Activated CD4-positive, alpha-beta T cell treated with anti-CD3 and anti-CD28 coated beads, Interleukin-2, amount 10 ng/mL, durations not matched to agents 7 days and 5 days (primary cell): ENCODE results near the gene CRABP2. TPM values are rescaled to one million over a fixed set of nuclear protein-coding genes. Genes with fewer than 3 reads are reported as not detected.

Experiments used
- CTCF ChIA-PET: fragments of 350-600 bp; sonication (Branson Sonifier 250); formaldehyde crosslinking; loops from one replicate; lab custom pipeline; 2021; ENCODE audit warnings: antibody characterized with exemption; lab: Charles Lee
- POLR2A ChIA-PET: fragments of 350-600 bp; sonication (Branson Sonifier 250); formaldehyde crosslinking; loops from one replicate; lab custom pipeline; 2021; ENCODE audit warnings: antibody characterized with exemption; lab: Charles Lee
- DNase-seq: peaks from one replicate; pipeline ENCODE4 v3.0.0-alpha.2; 2020
- H3K27ac Mint-ChIP-seq: one replicate; pipeline ENCODE4 v1.8.0; 2021; ENCODE audit warnings: mild to moderate bottlenecking, moderate library complexity, mixed read lengths
- H3K27me3 Mint-ChIP-seq: one replicate; pipeline ENCODE4 v1.8.0; 2021; ENCODE audit warnings: mixed read lengths
- H3K36me3 Mint-ChIP-seq: one replicate; pipeline ENCODE4 v1.8.0; 2021; ENCODE audit warnings: low read depth, mixed read lengths
- H3K4me1 Mint-ChIP-seq: one replicate; pipeline ENCODE4 v1.8.0; 2021; ENCODE audit warnings: mixed read lengths
- H3K4me3 Mint-ChIP-seq: one replicate; pipeline ENCODE4 v1.8.0; 2021; ENCODE audit warnings: mild to moderate bottlenecking, moderate library complexity, mixed read lengths
- H3K9me3 Mint-ChIP-seq: one replicate; pipeline ENCODE4 v1.8.0; 2021; ENCODE audit warnings: mixed read lengths
- total RNA-seq, 2 experiments: library from RNA; stranded (reverse); gene quantifications; one replicate each; pipeline ENCODE4 v1.2.3, GENCODE V29; 2021

Gene CRABP2
- total RNA-seq, 2 experiments from 2014 or later: 0.77 to 1.1 TPM

DNA sequence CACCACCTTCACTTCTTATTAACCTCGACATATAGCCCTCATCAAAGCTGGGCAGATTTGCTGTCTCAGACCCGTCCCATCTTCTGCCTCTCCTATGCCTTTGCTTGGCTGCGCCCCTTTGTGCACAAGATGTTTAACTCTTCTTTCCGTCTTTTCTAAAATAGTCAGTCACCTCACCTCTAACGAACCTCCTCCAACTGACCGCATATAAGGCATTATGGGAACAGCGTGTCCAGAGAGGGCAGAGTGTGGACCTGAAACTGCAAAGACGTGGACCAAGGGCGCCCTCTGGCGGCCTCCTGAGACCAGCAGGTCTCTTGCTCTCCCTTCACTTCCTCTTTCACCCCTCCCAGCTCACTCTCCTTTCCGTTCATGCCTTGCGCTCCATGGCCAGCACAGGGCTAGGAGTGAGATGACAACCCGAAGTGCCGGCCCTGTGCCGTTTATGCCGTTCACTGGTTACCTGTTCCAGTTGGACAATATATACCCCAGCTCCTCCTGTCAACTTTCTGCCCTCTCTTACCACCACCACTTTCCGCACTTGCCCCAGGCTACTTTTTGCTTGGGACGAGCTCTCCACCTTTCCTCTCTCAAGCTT is 20.4 kb upstream of the CRABP2 start:
- no peak overlapping the region for H3K4me3 Mint-ChIP-seq
- no peak overlapping the region for H3K27ac Mint-ChIP-seq
- no peaks in the 10 kb centered on the region for H3K9me3 Mint-ChIP-seq
- peaks cover 32% of the 10 kb centered on the region for H3K4me1 Mint-ChIP-seq
- peaks cover 31% of the 10 kb centered on the region for H3K36me3 Mint-ChIP-seq
- H3K27me3 Mint-ChIP-seq: no peaks in the 10 kb centered on the region
- ChIA-PET POLR2A (interaction anchor here (0.9 kb wide), 1 partner anchor 37 kb away, joined by 4 read pairs; no protein-coding TSS in a partner anchor), CTCF (interaction anchor here (0.5 to 7.4 kb wide), 66 partner anchors 9 to 282 kb away, joined by 3 to 106 read pairs (median 5); partner anchors contain the start of genes CRABP2, HDGF, INSRR and MRPL24)
- peak; percentile 85 for DNase-seq

DNA sequence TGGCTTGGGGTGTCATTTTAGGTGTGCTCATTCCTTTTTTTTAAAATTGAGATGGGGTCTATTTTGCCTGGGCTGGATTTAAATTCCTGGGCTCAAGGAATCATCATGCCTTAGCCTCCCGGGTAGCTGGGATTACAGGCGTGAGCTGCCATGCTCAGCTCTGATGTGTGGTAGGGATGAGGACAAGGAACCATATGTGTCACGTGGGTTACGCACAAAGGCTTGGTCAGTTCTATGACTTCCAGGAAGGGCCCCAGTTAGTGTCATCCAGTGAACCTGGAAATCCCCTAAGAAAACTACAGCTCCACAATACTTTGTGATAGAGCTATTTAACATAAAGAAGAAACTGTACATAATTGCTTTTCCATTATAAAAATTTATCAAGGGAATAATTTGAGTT is 16.2 kb upstream of the CRABP2 start:
- ChIA-PET CTCF (interaction anchor here (0.6 to 7.3 kb wide), 5 partner anchors 11 to 139 kb away, joined by 3 to 35 read pairs (median 7); partner anchors contain the start of gene NTRK1), POLR2A (interaction anchor here (0.8 kb wide), 1 partner anchor 11 kb away, joined by 3 read pairs; no protein-coding TSS in a partner anchor)
- no peak overlapping the region for H3K27ac Mint-ChIP-seq
- no peak overlapping the region for H3K4me3 Mint-ChIP-seq
- H3K4me1 Mint-ChIP-seq: peaks cover 20% of the 10 kb centered on the region
- peaks cover 33% of the 10 kb centered on the region for H3K36me3 Mint-ChIP-seq
- no peaks in the 10 kb centered on the region for H3K27me3 Mint-ChIP-seq
- no peak for DNase-seq
- no peaks in the 10 kb centered on the region for H3K9me3 Mint-ChIP-seq

DNA sequence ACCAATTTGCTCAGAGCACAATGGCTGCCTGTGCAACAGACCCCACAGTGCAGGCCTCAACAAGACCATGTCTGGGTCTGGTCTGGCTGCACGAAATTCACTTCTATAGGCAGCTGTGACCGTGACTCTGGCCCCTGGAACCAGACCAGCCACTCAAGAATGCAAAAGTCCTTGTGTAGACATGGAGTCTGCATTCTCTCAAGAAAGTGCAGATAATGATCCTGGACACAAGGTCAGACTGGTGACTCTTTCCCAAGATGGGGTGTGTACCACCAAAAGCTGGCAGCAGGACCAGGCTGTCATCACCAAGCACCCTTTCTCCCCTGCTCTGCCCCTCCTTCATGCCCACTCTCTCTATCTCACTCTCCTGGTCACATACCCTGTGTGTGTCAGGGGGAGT is 15.7 kb upstream of the CRABP2 start:
- H3K27ac Mint-ChIP-seq: no peak overlapping the region
- ChIA-PET CTCF (interaction anchor here (1.2 to 7.3 kb wide), 5 partner anchors 10 to 139 kb away, joined by 4 to 35 read pairs (median 7); partner anchors contain the start of gene NTRK1), POLR2A (no interaction called here)
- H3K27me3 Mint-ChIP-seq: no peaks in the 10 kb centered on the region
- H3K36me3 Mint-ChIP-seq: peaks cover 33% of the 10 kb centered on the region
- no peak for DNase-seq
- H3K4me1 Mint-ChIP-seq: peaks cover 20% of the 10 kb centered on the region
- H3K9me3 Mint-ChIP-seq: no peaks in the 10 kb centered on the region
- H3K4me3 Mint-ChIP-seq: no peak overlapping the region

DNA sequence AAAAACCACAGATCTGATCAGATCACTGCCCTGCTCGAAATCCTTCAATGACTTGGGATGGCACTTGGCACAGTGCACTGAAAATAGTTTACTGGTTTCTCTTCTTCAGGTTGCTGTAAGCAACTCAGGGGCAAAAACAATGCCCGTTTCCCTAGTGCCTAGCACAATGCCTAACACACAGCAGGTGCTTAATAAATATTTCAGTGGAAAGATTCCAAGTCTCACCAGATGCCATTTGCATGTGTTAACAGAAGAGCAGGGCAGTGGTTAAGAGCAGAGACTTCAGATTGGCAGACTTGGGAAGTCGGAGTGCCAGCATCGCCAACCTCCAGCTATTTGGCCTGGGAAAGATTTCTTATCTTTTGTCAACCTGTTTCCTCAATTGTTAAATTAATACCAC is 12.0 kb upstream of the CRABP2 start:
- H3K36me3 Mint-ChIP-seq: peaks cover 23% of the 10 kb centered on the region
- CTCF ChIA-PET: interaction anchor here (1.2 to 9.6 kb wide), 4 partner anchors 9 to 33 kb away, joined by 4 to 92 read pairs (median 28); partner anchors contain the start of genes CRABP2, ISG20L2 and METTL25B
- no peak overlapping the region for H3K4me3 Mint-ChIP-seq
- H3K9me3 Mint-ChIP-seq: no peaks in the 10 kb centered on the region
- POLR2A ChIA-PET: no interaction called here
- DNase-seq: no peak
- H3K4me1 Mint-ChIP-seq: peaks cover 2% of the 10 kb centered on the region
- no peaks in the 10 kb centered on the region for H3K27me3 Mint-ChIP-seq
- no peak overlapping the region for H3K27ac Mint-ChIP-seq

DNA sequence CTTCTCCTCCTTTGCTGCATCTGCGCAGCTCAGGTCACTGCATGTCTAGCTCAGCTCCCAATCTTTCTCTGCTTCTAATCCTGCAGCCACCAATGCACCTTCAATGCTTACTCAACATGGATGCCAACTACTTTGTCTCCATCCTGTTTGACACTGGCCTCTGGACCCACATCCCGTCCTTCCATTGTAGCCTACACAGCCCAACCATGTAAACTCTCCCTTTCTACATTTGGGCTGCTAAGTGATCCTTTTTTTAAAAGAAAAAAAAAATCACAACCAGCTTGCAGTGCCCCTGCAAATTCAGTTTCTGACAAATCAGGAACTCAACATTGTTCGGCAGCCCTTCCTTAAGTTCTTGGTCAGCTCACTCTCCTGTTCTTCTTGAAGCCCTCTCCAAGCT is 9.4 kb upstream of the CRABP2 start:
- H3K9me3 Mint-ChIP-seq: no peaks in the 10 kb centered on the region
- no peaks in the 10 kb centered on the region for H3K4me1 Mint-ChIP-seq
- no peak overlapping the region for H3K27ac Mint-ChIP-seq
- DNase-seq: no peak
- H3K27me3 Mint-ChIP-seq: no peaks in the 10 kb centered on the region
- no peak overlapping the region for H3K4me3 Mint-ChIP-seq
- H3K36me3 Mint-ChIP-seq: peaks cover 9% of the 10 kb centered on the region
- ChIA-PET POLR2A (no interaction called here), CTCF (interaction anchor here (0.5 to 9.6 kb wide), 6 partner anchors 9 to 148 kb away, joined by 3 to 92 read pairs (median 6); partner anchors contain the start of genes CRABP2, ISG20L2 and METTL25B)

DNA sequence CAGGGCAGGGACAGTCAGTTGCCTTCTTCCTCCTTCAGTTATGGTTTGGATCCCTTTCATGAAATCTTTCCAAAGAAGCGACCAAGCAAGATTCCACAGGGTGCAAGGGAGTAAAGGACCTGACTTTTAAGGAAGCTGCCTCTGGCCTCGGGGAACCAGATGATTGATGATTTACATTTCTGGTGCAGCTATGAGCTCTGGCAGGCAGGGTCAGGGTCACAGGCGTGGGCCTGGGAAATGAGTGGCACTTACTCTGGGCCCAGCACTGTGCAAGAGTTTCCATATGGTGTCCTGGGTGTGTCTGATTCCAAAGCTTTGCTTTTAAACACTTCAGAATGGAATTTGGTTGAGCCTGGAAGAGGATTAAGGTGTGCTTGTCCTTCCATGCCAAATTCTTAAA is 7.2 kb upstream of the CRABP2 start:
- H3K4me3 Mint-ChIP-seq: no peak overlapping the region
- ChIA-PET POLR2A (no interaction called here), CTCF (interaction anchor here (0.7 to 9.6 kb wide), 6 partner anchors 9 to 87 kb away, joined by 3 to 92 read pairs (median 3); partner anchors contain the start of genes ISG20L2 and METTL25B)
- DNase-seq: no peak
- no peaks in the 10 kb centered on the region for H3K9me3 Mint-ChIP-seq
- H3K4me1 Mint-ChIP-seq: peaks cover under 1% of the 10 kb centered on the region
- no peak overlapping the region for H3K27ac Mint-ChIP-seq
- H3K27me3 Mint-ChIP-seq: peaks cover under 1% of the 10 kb centered on the region
- peaks cover 9% of the 10 kb centered on the region for H3K36me3 Mint-ChIP-seq

DNA sequence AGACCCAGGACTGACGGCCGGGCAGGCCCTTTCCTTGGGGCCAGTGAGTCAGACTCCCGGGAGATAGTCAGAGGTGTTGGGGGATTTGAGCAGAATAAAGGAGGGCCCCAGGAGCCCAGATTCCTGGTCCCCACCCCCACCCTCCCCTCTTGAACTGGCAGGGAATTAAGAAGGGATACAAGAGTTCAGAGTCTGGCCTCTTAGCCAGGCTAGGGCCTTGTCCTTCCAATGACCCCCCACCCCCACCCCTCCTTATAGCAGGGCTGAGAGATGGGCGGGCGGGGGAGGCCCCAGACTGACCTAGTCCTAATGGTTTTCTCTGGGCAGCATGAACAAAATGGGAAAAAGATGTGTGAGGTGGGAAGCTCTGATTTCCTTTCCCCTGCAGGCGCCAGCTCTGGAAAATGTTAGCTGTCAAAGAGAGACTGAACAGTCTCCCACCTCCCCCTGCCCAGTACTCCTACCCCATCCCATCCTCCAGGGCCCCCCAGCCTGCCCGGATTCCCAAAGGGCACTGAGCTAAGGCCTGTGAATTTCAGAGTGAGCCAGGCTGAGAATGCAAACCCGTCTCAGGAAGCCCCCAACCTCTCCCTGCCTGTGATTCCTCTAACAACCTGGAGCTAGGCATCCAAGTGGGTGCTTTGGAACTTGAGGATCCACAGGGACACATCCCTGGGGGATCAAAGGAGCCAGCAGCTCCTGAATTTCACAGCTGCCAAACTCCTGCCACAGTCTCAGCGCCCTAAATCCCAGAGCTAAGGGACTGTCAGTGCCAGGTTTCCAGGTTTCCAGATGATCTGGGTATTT is 5.8 kb upstream of the CRABP2 start:
- H3K27me3 Mint-ChIP-seq: peaks cover 9% of the 10 kb centered on the region
- CTCF ChIA-PET: interaction anchor here (0.7 to 9.6 kb wide), 9 partner anchors 8 to 179 kb away, joined by 3 to 92 read pairs (median 5); partner anchors contain the start of genes ISG20L2 and METTL25B
- no peaks in the 10 kb centered on the region for H3K9me3 Mint-ChIP-seq
- peaks cover 5% of the 10 kb centered on the region for H3K36me3 Mint-ChIP-seq
- H3K27ac Mint-ChIP-seq: no peak overlapping the region
- POLR2A ChIA-PET: interaction anchor here (0.6 to 0.8 kb wide), 3 partner anchors 11 to 89 kb away, joined by 3 read pairs; partner anchors contain the start of genes ISG20L2 and METTL25B
- DNase-seq: no peak
- H3K4me1 Mint-ChIP-seq: peaks cover 11% of the 10 kb centered on the region
- H3K4me3 Mint-ChIP-seq: no peak overlapping the region

DNA sequence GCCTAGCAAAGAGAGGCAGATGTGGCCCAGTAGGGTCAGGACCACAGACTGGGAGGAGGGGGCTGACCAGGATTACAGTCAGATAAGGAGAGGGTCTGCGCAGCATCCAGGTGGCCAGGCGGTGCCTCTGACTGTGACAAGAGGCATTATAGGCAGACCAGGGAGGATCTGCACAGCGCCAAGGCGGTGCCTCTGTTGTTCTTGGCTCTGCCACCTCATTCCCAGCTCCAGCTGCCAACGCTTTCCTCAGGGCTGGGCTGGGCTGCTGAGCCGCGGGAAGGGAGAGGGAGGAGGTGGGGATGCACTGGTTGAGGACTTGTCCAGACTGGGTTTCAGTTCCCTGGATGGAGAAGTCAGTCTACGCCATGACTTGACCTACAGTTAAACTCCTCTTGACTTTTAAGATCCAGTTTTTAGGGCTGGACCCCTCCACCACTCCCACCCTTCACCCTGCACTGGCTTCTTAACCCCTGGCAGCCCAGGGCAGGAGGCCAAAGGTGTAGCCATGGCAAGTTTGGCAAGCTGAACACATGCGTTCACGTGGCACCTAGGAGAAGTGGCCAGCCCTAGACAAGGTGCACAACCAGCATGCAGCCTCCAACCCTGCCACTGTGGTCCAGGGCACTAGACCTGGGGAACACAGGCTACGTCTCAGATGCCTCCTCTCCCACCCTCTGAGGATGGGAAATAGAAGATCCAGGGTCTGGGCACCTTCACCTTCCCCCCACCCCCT is 4.5 kb upstream of the CRABP2 start:
- DNase-seq: no peak
- Mint-ChIP-seq H3K36me3 (peaks cover 3% of the 10 kb centered on the region), H3K9me3 (no peaks in the 10 kb centered on the region), H3K27me3 (peaks cover 20% of the 10 kb centered on the region), H3K27ac (no peak overlapping the region), H3K4me3 (no peak overlapping the region), H3K4me1 (peaks cover 21% of the 10 kb centered on the region)
- ChIA-PET CTCF (interaction anchor here (2.4 to 9.6 kb wide), 5 partner anchors 11 to 20 kb away, joined by 8 to 92 read pairs (median 56); partner anchors contain the start of genes ISG20L2 and METTL25B), POLR2A (no interaction called here)

DNA sequence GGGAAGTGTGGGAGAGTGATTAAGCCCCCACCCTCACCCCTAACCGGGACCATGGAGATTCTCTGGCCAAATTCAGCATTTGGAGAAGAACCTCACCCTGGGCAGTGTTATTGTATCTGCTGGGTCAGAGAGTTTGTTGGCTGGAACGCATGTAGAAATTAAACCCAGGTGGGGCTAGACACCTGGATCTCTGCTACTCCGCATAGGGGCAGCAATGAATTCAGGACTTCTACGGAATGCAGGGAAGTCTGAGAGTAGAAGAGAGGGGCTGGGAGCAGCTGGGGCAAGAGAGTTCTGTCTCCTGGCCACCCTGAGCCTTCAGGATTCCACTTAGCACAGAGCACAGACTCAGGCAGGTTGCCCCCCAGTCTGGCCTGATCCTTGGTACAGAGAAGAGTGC is 3.6 kb upstream of the CRABP2 start:
- Mint-ChIP-seq H3K4me3 (no peak overlapping the region), H3K27me3 (peaks cover 27% of the 10 kb centered on the region), H3K36me3 (peaks cover 5% of the 10 kb centered on the region), H3K9me3 (no peaks in the 10 kb centered on the region), H3K4me1 (peaks cover 25% of the 10 kb centered on the region), H3K27ac (no peak overlapping the region)
- ChIA-PET POLR2A (no interaction called here), CTCF (interaction anchor here (3.9 to 6.7 kb wide), 3 partner anchors 17 to 48 kb away, joined by 25 to 63 read pairs (median 56); no protein-coding TSS in a partner anchor)
- no peak for DNase-seq

DNA sequence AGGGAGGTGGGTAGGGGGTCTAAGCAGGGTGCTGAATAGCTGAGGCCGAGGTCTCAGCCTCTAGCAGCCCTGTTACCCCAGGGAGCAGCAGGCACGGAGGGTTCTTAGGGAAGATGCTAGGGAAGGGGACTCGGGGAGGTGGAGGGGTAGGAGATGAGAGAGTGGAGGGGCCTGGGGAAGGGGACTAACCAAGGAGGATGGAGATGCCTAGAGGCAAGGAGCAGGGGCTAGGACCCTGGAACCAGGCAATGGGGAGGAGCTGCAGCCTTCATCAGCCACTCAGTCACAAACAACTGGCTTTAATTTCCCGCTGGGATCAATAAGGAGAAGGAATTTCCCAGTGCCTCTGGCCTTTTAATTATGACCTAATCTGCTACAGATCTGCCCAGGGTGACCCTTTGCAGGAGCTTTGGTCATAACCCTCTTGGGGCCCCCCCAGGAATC is 2.9 kb upstream of the CRABP2 start:
- Mint-ChIP-seq H3K27me3 (peaks cover 35% of the 10 kb centered on the region), H3K9me3 (no peaks in the 10 kb centered on the region), H3K4me3 (no peak overlapping the region), H3K36me3 (peaks cover 5% of the 10 kb centered on the region), H3K4me1 (peaks cover 25% of the 10 kb centered on the region), H3K27ac (no peak overlapping the region)
- CTCF ChIA-PET: interaction anchor here (1.0 to 6.7 kb wide), 4 partner anchors 18 to 152 kb away, joined by 4 to 63 read pairs (median 40); no protein-coding TSS in a partner anchor
- POLR2A ChIA-PET: no interaction called here
- no peak for DNase-seq

DNA sequence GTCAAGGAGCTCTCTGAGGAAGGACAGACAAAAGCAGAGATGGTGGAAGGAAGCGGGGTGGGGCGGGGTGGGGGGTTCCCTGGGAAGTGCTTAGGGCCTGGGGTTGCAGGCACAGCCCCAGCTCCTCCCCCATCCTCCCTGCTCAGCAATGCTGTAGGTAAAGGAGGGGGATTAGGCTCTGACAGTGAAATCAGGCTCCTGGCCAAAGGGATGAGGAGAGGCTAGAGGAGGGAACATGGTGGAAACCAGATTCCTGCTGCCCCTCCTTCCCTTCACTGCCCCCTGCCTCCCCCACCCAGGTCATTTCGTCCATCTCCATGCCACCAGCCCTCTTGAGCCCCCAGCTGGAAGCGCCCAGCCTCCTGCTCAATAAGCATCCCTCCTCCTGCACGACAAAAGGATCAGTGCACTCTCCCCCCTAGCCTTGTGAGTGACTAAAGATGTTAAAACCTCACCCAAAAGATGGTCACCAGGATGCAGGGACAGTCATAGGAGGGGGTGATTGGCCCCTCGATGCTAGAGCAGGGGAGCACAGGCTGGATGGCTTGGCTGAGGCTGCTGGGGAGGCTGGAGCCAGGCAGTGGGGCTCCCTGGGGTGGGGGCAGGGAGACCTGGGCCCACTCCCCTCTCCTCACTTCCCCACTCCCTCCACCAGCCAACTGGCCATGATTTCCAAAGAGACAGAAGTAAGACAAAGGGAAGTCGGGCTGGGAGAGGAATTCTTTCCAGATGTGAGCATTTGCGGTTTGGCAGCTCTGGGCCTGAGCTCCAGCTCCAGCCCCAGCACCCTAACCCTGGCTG is 2.2 kb upstream of the CRABP2 start:
- H3K4me3 Mint-ChIP-seq: no peak overlapping the region
- ChIA-PET POLR2A (no interaction called here), CTCF (interaction anchor here (0.9 to 6.7 kb wide), 10 partner anchors 8 to 182 kb away, joined by 3 to 63 read pairs (median 14); partner anchors contain the start of genes INSRR and NTRK1)
- H3K36me3 Mint-ChIP-seq: peaks cover 5% of the 10 kb centered on the region
- DNase-seq: no peak
- no peak overlapping the region for H3K27ac Mint-ChIP-seq
- H3K4me1 Mint-ChIP-seq: peaks cover 25% of the 10 kb centered on the region
- H3K27me3 Mint-ChIP-seq: peaks cover 38% of the 10 kb centered on the region
- no peaks in the 10 kb centered on the region for H3K9me3 Mint-ChIP-seq
